HepG2 (cell line): ENCODE data around the gene SEMA5B. TPM values are rescaled to one million over a fixed set of nuclear protein-coding genes. Genes with fewer than 3 reads are reported as not detected.

ENCODE experiments used
- ATAC-seq: fragments of 200-7000 bp; cut with Tn5 transposase; 3 replicates; pipeline ENCODE4 v1.9.1; 2020; ENCODE audit warnings: mild to moderate bottlenecking, moderate library complexity
- BruUV-seq: library from RNA; stranded (reverse); fragments of 400-500 nt; replicated peaks from 2 replicates; lab custom pipeline; 2021; lab: Mats Ljungman, UMichigan
- CTCF ChIA-PET: fragments of 300-600 bp; formaldehyde crosslinking; extraction: SDS; loops from one replicate; lab custom pipeline; 2021; ENCODE audit warnings: low total read pairs, inconsistent platforms, low intra/inter-chr PET ratio; lab: Yijun Ruan, JAX
- POLR2A ChIA-PET: fragments of 350-600 bp; sonication (Branson Sonifier 250); formaldehyde crosslinking; loops from one replicate; lab custom pipeline; 2020; ENCODE audit warnings: antibody characterized with exemption, inconsistent platforms; lab: Yijun Ruan, JAX
- DNase-seq: peaks from one replicate; pipeline ENCODE4 v3.0.0-alpha.2; 2015; ENCODE audit warnings: low spot score
- FAIRE-seq: peaks from 3 replicates; lab custom pipeline; 2011; peaks lifted over from hg19 to GRCh38; lab: Jason Lieb, UNC
- H2AFZ ChIP-seq: one replicate; pipeline ENCODE4 v1.6.1; 2011; ENCODE audit warnings: low read length, inconsistent platforms
- H3K27ac ChIP-seq: fragments of 300-600 bp; 3 replicates; pipeline ENCODE4 v1.8.0; 2011; ENCODE audit warnings: mixed run types, mild to moderate bottlenecking, mixed read lengths, low read length, inconsistent platforms; ENCODE audit not compliant: insufficient read depth; ENCODE audit errors: extremely low read length
- H3K27me3 ChIP-seq, 2 experiments: fragments of 200-600 bp in 1 of 2; 2 replicates in 1 of 2; 3 replicates in 1 of 2; pipeline versions ENCODE4 v1.6.0 to v1.8.0; 2011; ENCODE audit warnings: low read length in 2 of 2, mild to moderate bottlenecking in 2 of 2, moderate library complexity in 2 of 2, inconsistent platforms in 1 of 2; ENCODE audit not compliant: insufficient read depth in 2 of 2, control insufficient read depth in 1 of 2
- H3K36me3 ChIP-seq, 2 experiments: fragments of 200-600 bp in 1 of 2; replicated peaks in 1 of 2; 2 replicates in 1 of 2; 3 replicates in 1 of 2; pipeline versions ENCODE4 v1.5.1 to v1.8.0; 2011; ENCODE audit warnings: low read length in 2 of 2, inconsistent platforms in 1 of 2; ENCODE audit not compliant: insufficient read depth in 2 of 2, control insufficient read depth in 1 of 2
- H3K4me1 ChIP-seq: 2 replicates; pipeline ENCODE4 v1.5.1; 2012; ENCODE audit warnings: low read length, inconsistent platforms; ENCODE audit not compliant: insufficient read depth
- H3K4me2 ChIP-seq: 2 replicates; pipeline ENCODE4 v1.6.0; 2011; ENCODE audit warnings: low read depth, low read length, inconsistent platforms
- H3K4me3 ChIP-seq, 3 experiments: fragments of 200-600 bp in 1 of 3; sonication (generic), shearing (Covaris generic) in 1 of 3; replicated peaks in 1 of 3; 2 replicates each; pipeline ENCODE4 v1.5.1; 2011 to 2016; ENCODE audit warnings: low read length in 3 of 3, inconsistent platforms in 2 of 3, low read depth in 2 of 3, mild to moderate bottlenecking in 2 of 3, control low read depth in 1 of 3, mixed read lengths in 1 of 3; ENCODE audit not compliant: insufficient read depth in 1 of 3
- H3K79me2 ChIP-seq: one replicate; pipeline ENCODE4 v1.6.1; 2011; ENCODE audit warnings: low read length, inconsistent platforms; ENCODE audit not compliant: insufficient read depth
- H3K9ac ChIP-seq: 2 replicates; pipeline ENCODE4 v1.6.0; 2011; ENCODE audit warnings: mild to moderate bottlenecking, low read depth, low read length, inconsistent platforms; ENCODE audit not compliant: insufficient read depth
- H3K9me3 ChIP-seq: 2 replicates; pipeline ENCODE4 v1.5.1; 2012; ENCODE audit warnings: mild to moderate bottlenecking, low read length
- H4K20me1 ChIP-seq: 2 replicates; pipeline ENCODE4 v1.6.0; 2011; ENCODE audit warnings: inconsistent platforms, mild to moderate bottlenecking, low read length, moderate library complexity; ENCODE audit not compliant: insufficient read depth
- ARID3A ChIP-seq: IDR thresholded peaks from 2 replicates; pipeline ENCODE4 v1.6.1; 2012; ENCODE audit warnings: low read depth, low read length, improper control_type of control experiment
- ERF ChIP-seq: IDR thresholded peaks from 2 replicates; pipeline ENCODE4 v1.6.1; 2018; ENCODE audit warnings: missing biosample characterization, missing genetic modification reagents
- HIC2 ChIP-seq: sonication (generic); formaldehyde crosslinking; IDR thresholded peaks from 2 replicates; pipeline ENCODE4 v1.9.0; 2022; ENCODE audit warnings: low read depth, missing genetic modification reagents
- HMG20B ChIP-seq: conservative IDR thresholded peaks from 2 replicates; pipeline ENCODE4 v1.6.1; 2016; ENCODE audit warnings: missing genetic modification reagents, missing compliant biosample characterization
- HNRNPH1 ChIP-seq: fragments of 200-400 bp; formaldehyde crosslinking; optimal IDR thresholded peaks from 2 replicates; pipeline ENCODE3; 2017; ENCODE audit warnings: mild to moderate bottlenecking, low read depth, low read length
- RAD21 ChIP-seq: fragments of 450-650 bp; formaldehyde crosslinking; IDR thresholded peaks from 2 replicates; pipeline ENCODE4 v1.5.0; 2020; ENCODE audit warnings: mild to moderate bottlenecking
- SALL1 ChIP-seq: sonication (generic); formaldehyde crosslinking; IDR thresholded peaks from 2 replicates; pipeline ENCODE4 v1.8.0; 2022; ENCODE audit warnings: mild to moderate bottlenecking, missing genetic modification reagents
- SAP130 ChIP-seq: IDR thresholded peaks from 2 replicates; pipeline ENCODE4 v1.6.1; 2016; ENCODE audit warnings: low read depth
- SRF ChIP-seq: IDR thresholded peaks from 2 replicates; pipeline ENCODE4 v1.6.1; 2011; ENCODE audit warnings: mild to moderate bottlenecking, low read depth, low read length, moderate library complexity
- STAG1 ChIP-seq: sonication (generic); formaldehyde crosslinking; IDR thresholded peaks from 2 replicates; pipeline ENCODE4 v1.4.0; 2020; ENCODE audit warnings: missing genetic modification reagents
- ZMYM4 ChIP-seq: sonication (generic); formaldehyde crosslinking; IDR thresholded peaks from 2 replicates; pipeline ENCODE4 v1.8.1; 2023; ENCODE audit warnings: mild to moderate bottlenecking, missing genetic modification reagents
- ZNF160 ChIP-seq: sonication (generic); formaldehyde crosslinking; IDR thresholded peaks from 2 replicates; pipeline ENCODE4 v1.8.0; 2022; ENCODE audit warnings: mild to moderate bottlenecking, inconsistent platforms, missing genetic modification reagents
- ZNF350 ChIP-seq: sonication (generic); formaldehyde crosslinking; IDR thresholded peaks from 2 replicates; pipeline ENCODE4 v1.4.0; 2020; ENCODE audit warnings: mild to moderate bottlenecking, low read depth, missing genetic modification reagents, borderline replicate concordance
- ZNF644 ChIP-seq: IDR thresholded peaks from 2 replicates; pipeline ENCODE4 v1.6.1; 2016; ENCODE audit warnings: low read depth
- ZNF749 ChIP-seq: sonication (generic); formaldehyde crosslinking; IDR thresholded peaks from 2 replicates; pipeline ENCODE4 v1.8.0; 2022; ENCODE audit warnings: mild to moderate bottlenecking, missing genetic modification reagents, moderate library complexity, borderline replicate concordance
- ZNF781 ChIP-seq: sonication (generic); formaldehyde crosslinking; IDR thresholded peaks from 2 replicates; pipeline ENCODE4 v1.5.1; 2020; ENCODE audit warnings: borderline replicate concordance, mild to moderate bottlenecking, missing genetic modification reagents; ENCODE audit errors: not compliant biosample characterization
- WGBS: methylation state at CpG from one replicate; pipeline ENCODE4 v1.1.6; 2017; ENCODE audit warnings: low lambda C conversion rate; 5-methylcytosine and 5-hydroxymethylcytosine counted together
- in situ Hi-C: cut with HindIII; loops from 2 replicates; pipeline ENCODE4 v1.10.0; 2017; ENCODE audit warnings: low pct_unique_long_range_greater_than_20kb; ENCODE audit not compliant: extremely low pct_ligation_motif_present
- intact Hi-C: fragments of 100-400 bp; cut with micrococcal nuclease; formaldehyde crosslinking; loops from one replicate; pipeline ENCODE4 v1.10.0; 2022; ENCODE audit not compliant: unreplicated experiment
- polyA plus RNA-seq, 8 experiments: library from polyadenylated mRNA; depleted of rRNA in 3 of 8; stranded (reverse) in 7 of 8; unstranded in 1 of 8; fragments of >200 nt; fragmentation: Illumina TruSeq in 4 of 8; extraction: Trizol in 4 of 8; gene quantifications; 2 replicates each; pipeline versions ENCODE4 v1.2.1 to v1.2.3, GENCODE V29; 2011 to 2016; ENCODE audit warnings: low read depth in 4 of 8, missing spikeins in 1 of 8, mixed read lengths in 1 of 8; ENCODE audit not compliant: insufficient read depth in 1 of 8
- total RNA-seq, 5 experiments: library from RNA; depleted of rRNA; stranded (reverse); fragments of >200 nt; fragmentation: Illumina TruSeq; extraction: Trizol; gene quantifications; 2 replicates each; pipeline ENCODE4 v1.2.3, GENCODE V29; 2016; ENCODE audit warnings: low read depth in 1 of 5
- TF ChIP-seq, protein P1 (sequence below): sonication (generic); formaldehyde crosslinking; IDR thresholded peaks from 2 replicates; pipeline ENCODE4 v1.4.0; 2020; ENCODE audit warnings: mild to moderate bottlenecking, missing genetic modification reagents

Gene SEMA5B
- total and polyA plus RNA-seq, 2 of the 13 experiments (the other 11 are each of a cell fraction or from before 2014, with no cell fraction given): not detected

GRCh38 chr3:122943828-122944190, 83.8 kb downstream of the SEMA5B start (continued):
- no peak for TF ChIP-seq HIC2 (CRISPR knock-in tag)
- no peak for TF ChIP-seq ZNF644 (CRISPR knock-in tag)
- TF ChIP-seq SRF: no peak
- no peak for TF ChIP-seq HMG20B (CRISPR knock-in tag)
- TF ChIP-seq ZNF781 (CRISPR knock-in tag): no peak
- no peak for TF ChIP-seq ARID3A

GRCh38 chr3:122942937-122943827, 84.4 kb downstream of the SEMA5B start:
- FAIRE-seq: peak; percentile 50
- POLR2A ChIA-PET: no interaction called here
- TF ChIP-seq ZMYM4 (peak; percentile 55), SAP130 (CRISPR knock-in tag) (0 out of 2 replicates have a peak, but pooled peaks have one; percentile 17), ZNF749 (CRISPR knock-in tag) (no peak), ERF (CRISPR knock-in tag) (peak; percentile 50; the same call in 1 of the 2 replicates), HNRNPH1 (no peak), ZNF160 (CRISPR knock-in tag) (peak; percentile 90; the same call in 1 of the 2 replicates), SALL1 (CRISPR knock-in tag) (peak; percentile 22; the same call in 1 of the 2 replicates), STAG1 (CRISPR knock-in tag) (peak; percentile 87), ZNF350 (CRISPR knock-in tag) (peak; percentile 22; the same call in 1 of the 2 replicates), RAD21 (CRISPR knock-in tag) (peak; percentile 94)
- TF ChIP-seq, protein P1, sequence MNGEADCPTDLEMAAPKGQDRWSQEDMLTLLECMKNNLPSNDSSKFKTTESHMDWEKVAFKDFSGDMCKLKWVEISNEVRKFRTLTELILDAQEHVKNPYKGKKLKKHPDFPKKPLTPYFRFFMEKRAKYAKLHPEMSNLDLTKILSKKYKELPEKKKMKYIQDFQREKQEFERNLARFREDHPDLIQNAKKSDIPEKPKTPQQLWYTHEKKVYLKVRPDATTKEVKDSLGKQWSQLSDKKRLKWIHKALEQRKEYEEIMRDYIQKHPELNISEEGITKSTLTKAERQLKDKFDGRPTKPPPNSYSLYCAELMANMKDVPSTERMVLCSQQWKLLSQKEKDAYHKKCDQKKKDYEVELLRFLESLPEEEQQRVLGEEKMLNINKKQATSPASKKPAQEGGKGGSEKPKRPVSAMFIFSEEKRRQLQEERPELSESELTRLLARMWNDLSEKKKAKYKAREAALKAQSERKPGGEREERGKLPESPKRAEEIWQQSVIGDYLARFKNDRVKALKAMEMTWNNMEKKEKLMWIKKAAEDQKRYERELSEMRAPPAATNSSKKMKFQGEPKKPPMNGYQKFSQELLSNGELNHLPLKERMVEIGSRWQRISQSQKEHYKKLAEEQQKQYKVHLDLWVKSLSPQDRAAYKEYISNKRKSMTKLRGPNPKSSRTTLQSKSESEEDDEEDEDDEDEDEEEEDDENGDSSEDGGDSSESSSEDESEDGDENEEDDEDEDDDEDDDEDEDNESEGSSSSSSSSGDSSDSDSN (CRISPR knock-in tag): peak; percentile 53

More at GRCh38 chr3:122942937-122943827, 84.4 kb downstream of the SEMA5B start:
- DNase-seq (peak; percentile 61), ATAC-seq (peak; percentile 98)
- Histone ChIP-seq H3K27ac (no peak overlapping the region), H3K9ac (no peak overlapping the region), H3K79me2 (no peaks in the 10 kb centered on the region), H2AFZ (no peak overlapping the region), H3K9me3 (no peaks in the 10 kb centered on the region), H3K36me3 (no peaks in the 10 kb centered on the region), H4K20me1 (no peaks in the 10 kb centered on the region), H3K4me2 (peak overlapping the region; percentile 25; the same call in 1 of the 2 replicates), H3K4me1 (peaks cover 18% of the 10 kb centered on the region), H3K27me3 (peaks cover 0 to 25% of the 10 kb centered on the region in 2 experiments; a peak in 3 of 5 replicates), H3K4me3 (no peak overlapping the region)
- in situ Hi-C loops (no loop called here), intact Hi-C loops (loop anchor here (1.0 to 5.0 kb wide), 6 partner anchors 72 to 1396 kb away; partner anchors contain the start of gene POLQ)
- no TSS peak for BruUV-seq
- CTCF ChIA-PET: interaction anchor here (0.9 to 1.2 kb wide), 2 partner anchors 85 to 252 kb away, joined by 3 to 5 read pairs; no protein-coding TSS in a partner anchor
- WGBS: 42% methylated on average over 16 of the region's 23 CpGs
